ENCODE results near the gene WSCD1. TPM values are rescaled to one million over a fixed set of nuclear protein-coding genes. Genes with fewer than 3 reads are reported as not detected.

Gene WSCD1
- total RNA-seq, 1 experiment from 2014 or later, result not detected

DNA sequence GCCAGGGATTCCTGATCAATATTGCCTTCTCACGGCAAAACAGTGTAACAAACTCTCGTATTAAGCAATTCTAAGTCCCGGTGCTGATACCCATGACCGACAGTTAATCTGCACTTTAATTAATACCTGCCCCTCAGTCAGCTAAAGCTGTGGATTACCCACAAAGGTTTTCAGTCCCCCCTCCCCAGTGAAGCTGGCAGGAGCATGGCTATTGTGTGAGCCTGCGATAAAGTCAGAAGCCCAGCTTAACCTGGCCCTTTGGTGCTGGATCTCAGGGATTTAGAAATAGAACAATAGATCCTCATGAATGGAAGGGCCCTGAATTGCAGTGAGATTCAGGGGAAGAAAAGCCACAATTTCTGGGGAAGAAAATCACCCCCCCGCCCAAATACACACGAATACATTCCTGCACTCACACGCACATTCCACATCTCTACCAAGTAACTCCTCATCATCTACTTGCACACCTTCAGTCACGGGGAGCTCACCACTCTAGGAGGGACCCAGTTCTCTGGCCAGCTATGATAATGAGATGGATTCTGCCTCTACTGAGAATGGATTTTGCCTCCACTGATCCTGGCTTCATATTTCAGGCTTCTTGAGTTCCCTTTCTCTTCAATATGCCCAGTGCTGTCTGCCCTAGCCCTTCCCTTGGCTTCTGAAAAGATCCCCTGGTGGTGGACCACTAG lies 102.6 kb downstream of the WSCD1 start:
- no peak for DNase-seq (ENCODE audit: low spot score)
- in situ Hi-C loops (cut with HindIII; ENCODE audit: low sequenced_read_pairs), result no loop called here

DNA sequence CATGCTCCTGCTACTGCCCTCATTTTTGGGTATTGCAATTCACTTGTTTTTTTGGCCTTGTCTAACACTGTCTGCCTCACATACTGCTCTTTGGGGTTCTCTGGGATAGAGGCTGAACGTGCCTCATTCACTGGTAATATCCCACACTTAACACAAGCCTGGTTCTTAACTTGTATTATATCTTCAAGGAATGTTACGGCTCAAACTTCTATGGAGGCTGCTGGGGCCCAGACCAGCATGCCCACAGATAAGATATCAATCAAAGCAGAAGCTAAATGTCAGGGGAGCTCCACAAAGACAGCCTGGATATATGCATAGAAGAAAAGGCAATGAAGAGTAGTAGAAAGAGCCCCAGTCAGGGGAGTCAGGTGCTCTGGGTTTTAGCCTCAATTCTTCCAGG lies 103.5 kb downstream of the WSCD1 start:
- in situ Hi-C loops (cut with HindIII; ENCODE audit: low sequenced_read_pairs), result no loop called here
- DNase-seq (ENCODE audit: low spot score), result no peak
